BLaER1 treated with 17β-estradiol and CSF1 and Interleukin-3, amounts not matched to agents 10 nM and 100 nM (cell line): ENCODE data around the gene RBPJ.

Experiments used
- H3K27ac ChIP-seq, 11 experiments: shearing (Covaris generic); formaldehyde crosslinking; 2 replicates each; pipeline ENCODE4 v1.8.1; 2022
- H3K27me3 ChIP-seq, 11 experiments: shearing (Covaris generic); formaldehyde crosslinking; 2 replicates each; pipeline ENCODE4 v1.8.1; 2022
- H3K36me3 ChIP-seq, 11 experiments: shearing (Covaris generic); formaldehyde crosslinking; 2 replicates each; pipeline ENCODE4 v1.8.1; 2022
- H3K4me1 ChIP-seq, 10 experiments: shearing (Covaris generic); formaldehyde crosslinking; 2 replicates each; pipeline ENCODE4 v1.8.1; 2022
- H3K4me2 ChIP-seq, 11 experiments: shearing (Covaris generic); formaldehyde crosslinking; 2 replicates each; pipeline ENCODE4 v1.8.1; 2022
- H3K4me3 ChIP-seq, 10 experiments: shearing (Covaris generic); formaldehyde crosslinking; 2 replicates each; pipeline ENCODE4 v1.8.1; 2022
- H3K9ac ChIP-seq, 11 experiments: shearing (Covaris generic); formaldehyde crosslinking; 2 replicates each; pipeline ENCODE4 v1.8.1; 2022
- H3K9me3 ChIP-seq, 11 experiments: shearing (Covaris generic); formaldehyde crosslinking; replicated peaks in 1 of 11; 2 replicates each; pipeline ENCODE4 v1.8.1; 2022
- H4K20me1 ChIP-seq, 11 experiments: shearing (Covaris generic); formaldehyde crosslinking; 2 replicates each; pipeline ENCODE4 v1.8.1; 2022
- Cebpa-rat ChIP-seq, 11 experiments: shearing (Covaris generic); IDR thresholded peaks; 2 replicates each; pipeline ENCODE4 v1.8.1; 2022

RBPJ gene

GRCh38 chr4:26425953-26426352 lies 105.1 kb downstream of the RBPJ start:
- no peak for TF ChIP-seq Cebpa-rat (IDR thresholded peaks at IDR 0.05)
- Histone ChIP-seq H4K20me1 (peaks cover 0 to 100% (median 3%) of the 10 kb centered on the region in 11 experiments; a peak in 9 of 22 replicates), H3K9ac (no peak overlapping the region), H3K4me3 (no peak overlapping the region), H3K4me1 (peaks cover 0 to 22% (median under 1%) of the 10 kb centered on the region in 10 experiments; a peak in 8 of 20 replicates), H3K27me3 (no peaks in the 10 kb centered on the region), H3K27ac (no peak overlapping the region), H3K36me3 (peaks cover 91 to 100% (median 98%) of the 10 kb centered on the region in 11 experiments), H3K9me3 (peaks cover 0 to 14% (median 0%) of the 10 kb centered on the region in 11 experiments; a peak in 2 of 22 replicates), H3K4me2 (no peak overlapping the region)

DNA sequence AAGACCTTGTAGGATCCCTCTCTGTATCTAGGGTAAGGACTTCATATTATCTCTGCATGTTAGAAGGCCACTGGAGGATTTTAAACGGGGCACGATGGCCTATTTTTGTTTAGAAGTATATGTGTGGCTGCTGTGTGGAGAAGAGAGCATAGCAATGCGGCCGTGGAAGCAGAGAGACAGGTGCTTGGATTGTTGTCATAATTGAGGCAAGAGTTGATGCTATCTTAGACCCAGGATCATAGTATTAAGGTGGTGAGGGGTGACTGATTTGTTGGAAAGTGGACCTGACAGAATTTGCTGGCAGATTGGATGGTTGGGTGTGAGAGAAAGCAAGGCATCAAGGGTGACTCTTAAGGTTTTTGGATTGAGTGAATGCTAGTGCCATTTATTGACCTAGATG lies 106.1 kb downstream of the RBPJ start:
- Histone ChIP-seq H3K4me2 (no peak overlapping the region), H3K27me3 (no peaks in the 10 kb centered on the region), H3K36me3 (peaks cover 90 to 100% (median 98%) of the 10 kb centered on the region in 11 experiments), H3K27ac (no peak overlapping the region), H3K4me1 (peaks cover 0 to 22% (median 2%) of the 10 kb centered on the region in 10 experiments; a peak in 7 of 20 replicates), H3K9me3 (peaks cover 0 to 8% (median 0%) of the 10 kb centered on the region in 11 experiments; a peak in 2 of 22 replicates), H3K9ac (no peak overlapping the region), H3K4me3 (no peak overlapping the region), H4K20me1 (peaks cover 0 to 100% (median 3%) of the 10 kb centered on the region in 11 experiments; a peak in 9 of 22 replicates)
- TF ChIP-seq Cebpa-rat (IDR thresholded peaks at IDR 0.05): no peak

- H3K4me1 ChIP-seq: peaks cover 0 to 22% (median 2%) of the 10 kb centered on the region in 10 experiments; a peak in 7 of 20 replicates
- peaks cover 81 to 100% (median 97%) of the 10 kb centered on the region in 11 experiments for H3K36me3 ChIP-seq
- no peaks in the 10 kb centered on the region for H3K9me3 ChIP-seq
- no peak overlapping the region for H3K27ac ChIP-seq
- peaks cover 0 to 100% (median 0%) of the 10 kb centered on the region in 11 experiments; a peak in 8 of 22 replicates for H4K20me1 ChIP-seq
- H3K4me3 ChIP-seq: no peak overlapping the region
- no peak overlapping the region for H3K4me2 ChIP-seq
- H3K9ac ChIP-seq: no peak overlapping the region
- no peaks in the 10 kb centered on the region for H3K27me3 ChIP-seq
- no peak for TF ChIP-seq Cebpa-rat (IDR thresholded peaks at IDR 0.05)
Measured at GRCh38 chr4:26429910-26430309, 109.1 kb downstream of the RBPJ start.

GRCh38 chr4:26431461-26432180 lies 110.8 kb downstream of the RBPJ start:
- no peaks in the 10 kb centered on the region for H3K9me3 ChIP-seq
- H3K4me1 ChIP-seq: peaks cover 0 to 22% (median 2%) of the 10 kb centered on the region in 10 experiments; a peak in 7 of 20 replicates
- H3K4me3 ChIP-seq: no peak overlapping the region
- H4K20me1 ChIP-seq: peaks cover 0 to 100% (median 0%) of the 10 kb centered on the region in 11 experiments; a peak in 8 of 22 replicates
- no peak overlapping the region for H3K4me2 ChIP-seq
- no peak for TF ChIP-seq Cebpa-rat (IDR thresholded peaks at IDR 0.05)
- no peak overlapping the region for H3K9ac ChIP-seq
- no peaks in the 10 kb centered on the region for H3K27me3 ChIP-seq
- no peak overlapping the region for H3K27ac ChIP-seq
- H3K36me3 ChIP-seq: peaks cover 77 to 100% (median 95%) of the 10 kb centered on the region in 11 experiments

- no peaks in the 10 kb centered on the region for H3K9me3 ChIP-seq
- H3K9ac ChIP-seq: no peak overlapping the region
- H3K36me3 ChIP-seq: peaks cover 79 to 100% (median 94%) of the 10 kb centered on the region in 11 experiments
- H3K4me2 ChIP-seq: no peak overlapping the region
- no peaks in the 10 kb centered on the region for H3K27me3 ChIP-seq
- H3K4me3 ChIP-seq: no peak overlapping the region
- no peak overlapping the region for H3K27ac ChIP-seq
- H4K20me1 ChIP-seq: peaks cover 0 to 100% (median 0%) of the 10 kb centered on the region in 11 experiments; a peak in 7 of 22 replicates
- TF ChIP-seq Cebpa-rat (IDR thresholded peaks at IDR 0.05): no peak
- H3K4me1 ChIP-seq: peaks cover 0 to 16% (median 2%) of the 10 kb centered on the region in 10 experiments; a peak in 7 of 20 replicates
Measured at GRCh38 chr4:26432419-26432818, 111.6 kb downstream of the RBPJ start.

DNA sequence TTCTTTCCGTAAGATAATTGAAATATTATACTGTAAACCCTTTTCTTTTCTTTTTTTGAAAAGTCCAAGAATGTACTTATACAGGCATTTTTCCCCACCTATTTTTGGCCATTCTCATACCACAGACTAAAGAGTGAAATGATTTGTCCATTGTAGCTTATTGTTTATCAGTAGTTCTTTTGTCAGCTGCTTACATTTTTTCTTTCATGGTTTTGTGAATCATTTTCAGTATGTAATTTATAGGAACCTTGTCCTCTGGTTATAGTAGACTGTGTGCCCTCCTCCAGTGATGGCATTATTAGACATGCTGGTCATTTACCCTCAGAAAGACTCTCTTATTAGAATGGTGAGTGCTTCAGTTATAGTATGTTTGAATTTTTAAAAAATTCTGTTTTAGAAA lies 112.7 kb downstream of the RBPJ start:
- H4K20me1 ChIP-seq: peaks cover 0 to 100% (median 0%) of the 10 kb centered on the region in 11 experiments; a peak in 7 of 22 replicates
- no peak overlapping the region for H3K27ac ChIP-seq
- no peak overlapping the region for H3K4me3 ChIP-seq
- H3K9ac ChIP-seq: no peak overlapping the region
- H3K4me1 ChIP-seq: peaks cover 0 to 8% (median 0%) of the 10 kb centered on the region in 10 experiments; a peak in 6 of 20 replicates
- no peak overlapping the region for H3K4me2 ChIP-seq
- no peaks in the 10 kb centered on the region for H3K27me3 ChIP-seq
- H3K36me3 ChIP-seq: peaks cover 84 to 100% (median 97%) of the 10 kb centered on the region in 11 experiments
- H3K9me3 ChIP-seq: no peaks in the 10 kb centered on the region
- TF ChIP-seq Cebpa-rat (IDR thresholded peaks at IDR 0.05): no peak

- H3K27me3 ChIP-seq: no peaks in the 10 kb centered on the region
- TF ChIP-seq Cebpa-rat (IDR thresholded peaks at IDR 0.05): no peak
- no peak overlapping the region for H3K9ac ChIP-seq
- peaks cover 82 to 100% (median 95%) of the 10 kb centered on the region in 11 experiments for H3K36me3 ChIP-seq
- H3K4me3 ChIP-seq: no peak overlapping the region
- no peak overlapping the region for H3K4me2 ChIP-seq
- no peaks in the 10 kb centered on the region for H3K9me3 ChIP-seq
- peaks cover 0 to 6% (median 0%) of the 10 kb centered on the region in 10 experiments; a peak in 1 of 20 replicates for H3K4me1 ChIP-seq
- H4K20me1 ChIP-seq: peaks cover 0 to 100% (median 0%) of the 10 kb centered on the region in 11 experiments; a peak in 7 of 22 replicates
- no peak overlapping the region for H3K27ac ChIP-seq
Measured at GRCh38 chr4:26434030-26434639, 113.3 kb downstream of the RBPJ start.

DNA sequence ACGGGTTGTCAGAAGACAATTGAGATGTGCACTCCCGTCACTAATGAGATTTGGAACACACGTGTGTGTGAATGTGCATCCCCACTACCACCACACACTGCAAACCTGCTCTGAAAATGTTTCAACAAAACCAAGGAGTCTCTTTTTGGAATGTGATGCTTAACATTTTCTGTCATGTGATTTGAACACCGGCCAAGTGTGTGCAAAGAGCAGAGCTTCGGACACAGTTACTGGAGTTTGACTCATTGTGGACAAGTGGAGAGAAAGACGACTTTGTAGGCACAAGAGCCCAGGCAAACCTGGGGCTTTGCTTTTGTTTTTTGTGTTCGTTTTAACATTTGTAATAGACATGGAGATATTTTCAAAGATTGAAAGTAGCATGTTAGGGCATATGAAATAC lies 120.3 kb downstream of the RBPJ start:
- Histone ChIP-seq H3K27ac (no peak overlapping the region), H3K27me3 (no peaks in the 10 kb centered on the region), H3K9ac (no peak overlapping the region), H3K4me3 (no peak overlapping the region), H3K36me3 (peaks cover 26 to 41% (median 33%) of the 10 kb centered on the region in 11 experiments), H3K9me3 (peaks cover 0 to 24% (median 9%) of the 10 kb centered on the region in 11 experiments; a peak in 9 of 22 replicates), H4K20me1 (peaks cover 0 to 66% (median 0%) of the 10 kb centered on the region in 11 experiments; a peak in 5 of 22 replicates), H3K4me1 (no peaks in the 10 kb centered on the region), H3K4me2 (no peak overlapping the region)
- TF ChIP-seq Cebpa-rat (IDR thresholded peaks at IDR 0.05): no peak

DNA sequence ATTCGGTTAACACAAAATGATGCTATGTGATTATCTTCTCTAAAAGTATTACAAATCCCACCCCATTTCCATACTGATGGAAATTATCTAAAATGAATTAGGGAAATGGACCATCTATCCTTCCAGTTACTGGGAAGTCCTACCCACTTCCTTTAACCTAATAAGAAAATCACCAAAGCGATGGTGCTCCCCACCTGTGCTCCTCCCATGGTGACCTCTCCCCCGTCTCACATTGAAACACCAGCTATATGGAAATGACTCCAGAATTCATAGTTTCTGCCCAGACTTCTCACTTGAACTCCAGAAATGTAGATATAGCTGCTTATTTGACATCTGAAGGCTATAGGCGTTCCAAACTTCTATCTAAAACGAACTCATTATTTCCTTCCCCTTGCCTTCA lies 121.0 kb downstream of the RBPJ start:
- H4K20me1 ChIP-seq: peaks cover 0 to 60% (median 0%) of the 10 kb centered on the region in 11 experiments; a peak in 5 of 22 replicates
- H3K4me1 ChIP-seq: no peaks in the 10 kb centered on the region
- no peak for TF ChIP-seq Cebpa-rat (IDR thresholded peaks at IDR 0.05)
- H3K27ac ChIP-seq: no peak overlapping the region
- H3K36me3 ChIP-seq: peaks cover 19 to 34% (median 27%) of the 10 kb centered on the region in 11 experiments
- no peak overlapping the region for H3K4me3 ChIP-seq
- H3K9me3 ChIP-seq: peaks cover 0 to 24% (median 9%) of the 10 kb centered on the region in 11 experiments; a peak in 9 of 22 replicates
- H3K9ac ChIP-seq: no peak overlapping the region
- H3K27me3 ChIP-seq: no peaks in the 10 kb centered on the region
- no peak overlapping the region for H3K4me2 ChIP-seq
